Astrocyte of the cerebellum (primary cell): ENCODE measurements around the gene SHC1.
A peak's percentile ranks its signal among the peaks of the same experiment; 100 is the strongest.

Experiments used
- DNase-seq: peaks from one replicate; pipeline ENCODE4 v3.0.0-alpha.2; 2011; ENCODE audit warnings: low read depth
- H3K4me3 ChIP-seq: 2 replicates; pipeline ENCODE4 v1.5.1; 2011; ENCODE audit warnings: mild to moderate bottlenecking, low read depth, low read length, moderate library complexity
- CTCF ChIP-seq: IDR thresholded peaks from 2 replicates; pipeline ENCODE4 v1.5.1; 2012; ENCODE audit warnings: low read length, low read depth, moderate library complexity, mild to moderate bottlenecking; ENCODE audit errors: missing control alignments
- in situ Hi-C: cut with HindIII; loops from 2 replicates; pipeline ENCODE4 v1.10.0; 2017; ENCODE audit warnings: low sequenced_read_pairs

Gene SHC1

GRCh38 chr1:154944401-154945159 lies 26.0 kb downstream of the SHC1 start:
- no peak for DNase-seq
- no peak overlapping the region for H3K4me3 ChIP-seq
- in situ Hi-C loops, result no loop called here
- TF ChIP-seq CTCF, result no peak

GRCh38 chr1:154943649-154944400 lies 26.7 kb downstream of the SHC1 start:
- DNase-seq, result no peak
- in situ Hi-C loops, result no loop called here
- no peak overlapping the region for H3K4me3 ChIP-seq
- TF ChIP-seq CTCF, result peak; percentile 85

- no peak for TF ChIP-seq CTCF
- no peak overlapping the region for H3K4me3 ChIP-seq
- in situ Hi-C loops, result no loop called here
- DNase-seq, result no peak
Observed at GRCh38 chr1:154941333-154942013, 29.1 kb downstream of the SHC1 start.

GRCh38 chr1:154940651-154941194 lies 29.8 kb downstream of the SHC1 start:
- H3K4me3 ChIP-seq, result no peak overlapping the region
- no peak for DNase-seq
- TF ChIP-seq CTCF, result no peak
- in situ Hi-C loops, result no loop called here

GRCh38 chr1:154940213-154940560 lies 30.4 kb downstream of the SHC1 start:
- DNase-seq, result no peak
- in situ Hi-C loops, result no loop called here
- no peak overlapping the region for H3K4me3 ChIP-seq
- no peak for TF ChIP-seq CTCF

- no peak overlapping the region for H3K4me3 ChIP-seq
- TF ChIP-seq CTCF, result no peak
- in situ Hi-C loops, result no loop called here
- no peak for DNase-seq
Observed at GRCh38 chr1:154938604-154939399, 31.7 kb downstream of the SHC1 start.
